Right atrium auricular region (tissue), 2 donors: ENCODE measurements around the gene APP. TPM values are rescaled to one million over a fixed set of nuclear protein-coding genes. Genes with fewer than 3 reads are reported as not detected.
"Not testable (repeated sequence)": the region's sequence is repeated elsewhere in the genome, so short reads cannot be mapped to it uniquely, and the experiment has no call there.

ENCODE experiments used
- DNase-seq: peaks from one replicate; pipeline ENCODE4 v3.0.0-alpha.2; 2019; ENCODE audit warnings: low spot score
- H3K27ac ChIP-seq, 2 donors: fragments of 200-600 bp; sonication (generic); 1 replicate in 1 of 2; 2 replicates in 1 of 2; pipeline ENCODE4 v1.5.1; 2016 to 2019
- H3K27me3 ChIP-seq, 2 donors: fragments of 200-600 bp; sonication (generic); one replicate each; pipeline versions ENCODE4 v1.5.1 to v1.6.0; 2017 to 2019
- H3K36me3 ChIP-seq: fragments of 200-600 bp; sonication (generic); one replicate; pipeline ENCODE4 v1.5.1; 2016
- H3K4me1 ChIP-seq, 2 donors: fragments of 200-600 bp; sonication (generic); one replicate each; pipeline versions ENCODE4 v1.5.1 to v1.6.0; 2017 to 2019
- H3K4me3 ChIP-seq, 2 donors: fragments of 200-600 bp; sonication (generic); 1 replicate in 1 of 2; 2 replicates in 1 of 2; pipeline ENCODE4 v1.5.1; 2017 to 2019; ENCODE audit warnings: mild to moderate bottlenecking in 1 of 2, moderate library complexity in 1 of 2
- H3K9me3 ChIP-seq, 2 donors: fragments of 200-600 bp; sonication (generic); one replicate each; pipeline ENCODE4 v1.5.1; 2019
- CTCF ChIP-seq, 2 donors: fragments of 200-600 bp; sonication (generic); IDR thresholded peaks; one replicate each; pipeline ENCODE4 v1.5.1; 2019; ENCODE audit warnings: antibody characterized with exemption in 2 of 2
- total RNA-seq, 2 donors: library from RNA; depleted of rRNA; stranded (reverse); fragments of >200 nt; gene quantifications; one replicate each; pipeline ENCODE4 v1.1.0, GENCODE V29; 2016

Gene APP
- total RNA-seq, 2 donors from 2014 or later, result 326 to 389 TPM

GRCh38 chr21:26013970-26014369 is 156.6 kb downstream of the APP start:
- no peaks in the 10 kb centered on the region for H3K4me1 ChIP-seq
- H3K4me3 ChIP-seq, result no peak overlapping the region
- no peaks in the 10 kb centered on the region for H3K36me3 ChIP-seq
- H3K9me3 ChIP-seq, result no peaks in the 10 kb centered on the region
- TF ChIP-seq CTCF (IDR thresholded peaks at IDR 0.05), result no peak
- no peak for DNase-seq
- no peak overlapping the region for H3K27ac ChIP-seq
- H3K27me3 ChIP-seq, result no peaks in the 10 kb centered on the region

GRCh38 chr21:26012482-26012881 is 158.1 kb downstream of the APP start:
- H3K27me3 ChIP-seq, DNase-seq, H3K36me3 ChIP-seq, H3K27ac ChIP-seq, H3K4me3 ChIP-seq, H3K9me3 ChIP-seq: not testable (repeated sequence)
- H3K4me1 ChIP-seq, result peaks cover 0 to 13% of the 10 kb centered on the region in 2 donors

- no peaks in the 10 kb centered on the region for H3K9me3 ChIP-seq
- no peaks in the 10 kb centered on the region for H3K36me3 ChIP-seq
- no peak for TF ChIP-seq CTCF (IDR thresholded peaks at IDR 0.05)
- no peaks in the 10 kb centered on the region for H3K27me3 ChIP-seq
- H3K4me1 ChIP-seq, result peaks cover 0 to 14% of the 10 kb centered on the region in 2 donors
- no peak overlapping the region for H3K27ac ChIP-seq
- H3K4me3 ChIP-seq, result no peak overlapping the region
- DNase-seq, result no peak
These were observed 159.2 kb downstream of the APP start for GRCh38 chr21:26011292-26011940.

GRCh38 chr21:26007951-26008498 is 162.5 kb downstream of the APP start:
- Histone ChIP-seq H3K4me3 (no peak overlapping the region), H3K27ac (peak overlapping the region; percentile 9 to 35), H3K9me3 (no peaks in the 10 kb centered on the region)

GRCh38 chr21:26005464-26005863 is 165.1 kb downstream of the APP start:
- Histone ChIP-seq H3K4me3 (no peak overlapping the region), H3K27ac (no peak overlapping the region), H3K27me3 (no peaks in the 10 kb centered on the region), H3K9me3 (no peaks in the 10 kb centered on the region), H3K4me1 (peaks cover 0 to 14% of the 10 kb centered on the region in 2 donors), H3K36me3 (no peaks in the 10 kb centered on the region)
- no peak for TF ChIP-seq CTCF (IDR thresholded peaks at IDR 0.05)
- DNase-seq, result no peak

More at GRCh38 chr21:26007951-26008498, 162.5 kb downstream of the APP start:
- TF ChIP-seq CTCF (IDR thresholded peaks at IDR 0.05), result no peak
- H3K27me3 ChIP-seq, result no peaks in the 10 kb centered on the region
- H3K4me1 ChIP-seq, result peaks cover 0 to 14% of the 10 kb centered on the region in 2 donors
- H3K36me3 ChIP-seq, result no peaks in the 10 kb centered on the region
- no peak for DNase-seq

GRCh38 chr21:26003404-26003803 is 167.2 kb downstream of the APP start:
- H3K27ac ChIP-seq, result no peak overlapping the region
- DNase-seq, result no peak

More at GRCh38 chr21:26003404-26003803, 167.2 kb downstream of the APP start:
- TF ChIP-seq CTCF (IDR thresholded peaks at IDR 0.05), result no peak
- no peaks in the 10 kb centered on the region for H3K9me3 ChIP-seq
- H3K4me1 ChIP-seq, result peaks cover 0 to 9% of the 10 kb centered on the region in 2 donors
- no peaks in the 10 kb centered on the region for H3K27me3 ChIP-seq
- H3K4me3 ChIP-seq, result no peak overlapping the region
- no peaks in the 10 kb centered on the region for H3K36me3 ChIP-seq
